ENCODE measurements around the gene FAM3D. TPM values are rescaled to one million over a fixed set of nuclear protein-coding genes. Genes with fewer than 3 reads are reported as not detected.

The FAM3D gene
- total and polyA plus RNA-seq, 10 of the 15 experiments (the other 5 are each of a cell fraction or from before 2014, with no cell fraction given): 0.04 to 0.07 TPM; not detected in 8

GRCh38 chr3:58646503-58646902, 20.1 kb downstream of the FAM3D start:
- no TSS peak for BruUV-seq (replicated peaks)

More at GRCh38 chr3:58646503-58646902, 20.1 kb downstream of the FAM3D start:
- H3K4me2 ChIP-seq (ENCODE audit: control insufficient read depth, insufficient read depth): no peak overlapping the region
- ChIA-PET RAD21 (ENCODE audit: unreplicated experiment) (no interaction called here), POLR2A (no interaction called here), SMC1A (ENCODE audit: uncharacterized antibody, unreplicated experiment) (no interaction called here), CTCF (interaction anchor here (1.2 kb wide), 1 partner anchor 80 kb away, joined by 3 read pairs; no protein-coding TSS in a partner anchor)
- no peaks in the 10 kb centered on the region for H3K79me2 ChIP-seq (ENCODE audit: control insufficient read depth, insufficient read depth, low read length)
- no peak overlapping the region for H3K27ac ChIP-seq (ENCODE audit: control insufficient read depth, insufficient read depth)
- no peak overlapping the region for H3K9ac ChIP-seq (ENCODE audit: control insufficient read depth, insufficient read depth, low read length)
- no peaks in the 10 kb centered on the region for H3K27me3 ChIP-seq (replicated peaks in 1 of 2; ENCODE audit: control insufficient read depth in 2 of 2, insufficient read depth in 2 of 2, low read length in 1 of 2)
- WGBS (ENCODE audit: insufficient coverage, insufficient replicate concordance, low lambda C conversion rate, missing lambda C conversion rate): 29% methylated on average over 3 of the region's 3 CpGs
- in situ Hi-C loops (cut with MboI): no loop called here
- FAIRE-seq: no peak
- no peak for DNase-seq (ENCODE audit: low read depth, low spot score)
- no peak overlapping the region for H2AFZ ChIP-seq (ENCODE audit: control insufficient read depth, low read depth, low read length)
- ATAC-seq: no peak
- intact Hi-C loops (cut with micrococcal nuclease; ENCODE audit: unreplicated experiment): loop anchor here (10.0 kb wide), 1 partner anchor 178 kb away; no protein-coding TSS in a partner anchor
- no peak overlapping the region for H3K4me3 ChIP-seq
- H3K36me3 ChIP-seq (ENCODE audit: control insufficient read depth in 2 of 2, insufficient read depth in 2 of 2, low read length in 1 of 2): no peaks in the 10 kb centered on the region
- H4K20me1 ChIP-seq (ENCODE audit: control insufficient read depth, insufficient read depth): no peaks in the 10 kb centered on the region
- no peaks in the 10 kb centered on the region for H3K9me3 ChIP-seq (replicated peaks; ENCODE audit: control insufficient read depth, insufficient read depth, low read length)
- TF ChIP-seq CEBPB (IDR thresholded peaks at IDR 0.05; ENCODE audit: borderline replicate concordance in 1 of 2, low read depth in 2 of 2, low read length in 2 of 2) (no peak), USF2 (IDR thresholded peaks at IDR 0.05; ENCODE audit: borderline replicate concordance, low read depth, low read length) (no peak), ZNF217 (IDR thresholded peaks at IDR 0.05) (no peak), WRNIP1 (IDR thresholded peaks at IDR 0.05; ENCODE audit: borderline replicate concordance, low read depth, low read length) (no peak), HSF1 (IDR thresholded peaks at IDR 0.05; ENCODE audit: low read depth, low read length) (no peak), IRF3 (IDR thresholded peaks at IDR 0.05) (no peak), ATF3 (IDR thresholded peaks at IDR 0.05; ENCODE audit: borderline replicate concordance, extremely low read depth, low read depth, low read length) (no peak), IKZF2 (IDR thresholded peaks at IDR 0.05) (no peak), CREM (IDR thresholded peaks at IDR 0.05; ENCODE audit: low read depth) (no peak), IRF5 (IDR thresholded peaks at IDR 0.05; ENCODE audit: borderline replicate concordance) (no peak), NR2F1 (conservative IDR thresholded peaks at IDR 0.05) (no peak), FOS (IDR thresholded peaks at IDR 0.05; ENCODE audit: borderline replicate concordance, extremely low read depth, insufficient read length) (no peak), MYB (IDR thresholded peaks at IDR 0.05; ENCODE audit: borderline replicate concordance, low read depth, low read length) (no peak), RAD51 (IDR thresholded peaks at IDR 0.05) (no peak), NFYA (IDR thresholded peaks at IDR 0.05; ENCODE audit: borderline replicate concordance, low read depth, low read length) (no peak)
- H3K4me1 ChIP-seq (ENCODE audit: control insufficient read depth, insufficient read depth, low read length): no peaks in the 10 kb centered on the region
